Body of pancreas (tissue), 4 donors: ENCODE results near the gene SMIM41. TPM values are rescaled to one million over a fixed set of nuclear protein-coding genes. Genes with fewer than 3 reads are reported as not detected.
A peak's percentile ranks its signal among the peaks of the same experiment; 100 is the strongest.

Experiments
- ATAC-seq: fragments of 150-250 bp; one replicate; pipeline ENCODE4 v1.9.1; 2016
- DNase-seq, 4 donors: peaks; one replicate each; pipeline ENCODE4 v3.0.0-alpha.2; 2019
- H3K27ac ChIP-seq, 4 donors: fragments of 200-600 bp; sonication (generic); 1 replicate in 3 of 4; 2 replicates in 1 of 4; pipeline versions ENCODE4 v1.5.1 to v1.6.1; 2016 to 2019; ENCODE audit warnings: mild to moderate bottlenecking in 1 of 4, mixed read lengths in 1 of 4, moderate library complexity in 1 of 4
- H3K27me3 ChIP-seq, 2 donors: fragments of 200-600 bp; sonication (generic); one replicate each; pipeline ENCODE4 v1.6.0; 2016; ENCODE audit warnings: mild to moderate bottlenecking in 1 of 2
- H3K36me3 ChIP-seq, 2 donors: fragments of 200-600 bp; sonication (generic); replicated peaks in 1 of 2; 2 replicates each; pipeline ENCODE4 v1.5.1; 2016; ENCODE audit warnings: low read depth in 2 of 2; ENCODE audit not compliant: insufficient read depth in 1 of 2
- H3K4me1 ChIP-seq: fragments of 200-600 bp; sonication (generic); one replicate; pipeline ENCODE4 v1.6.0; 2016
- H3K4me3 ChIP-seq, 2 donors: fragments of 200-600 bp; sonication (generic); 1 replicate in 1 of 2; 2 replicates in 1 of 2; pipeline ENCODE4 v1.5.1; 2016 to 2019
- H3K9me3 ChIP-seq, 3 donors: fragments of 200-600 bp; sonication (generic); 1 replicate in 2 of 3; 2 replicates in 1 of 3; pipeline ENCODE4 v1.5.1; 2016
- CTCF ChIP-seq, 7 experiments: fragments of 450-650 bp in 4 of 7; fragments of 200-600 bp in 3 of 7; sonication (generic) in 3 of 7; IDR thresholded peaks; one replicate each; pipeline ENCODE4 v1.5.1; 2016 to 2019; ENCODE audit warnings: antibody characterized with exemption in 7 of 7
- POLR2A ChIP-seq, 3 donors: fragments of 450-650 bp; IDR thresholded peaks; one replicate each; pipeline ENCODE4 v1.6.1; 2016; ENCODE audit warnings: antibody characterized with exemption in 3 of 3, mild to moderate bottlenecking in 2 of 3
- WGBS, 2 donors: methylation state at CpG; one replicate each; pipeline ENCODE4 v1.1.5; 2017; 5-methylcytosine and 5-hydroxymethylcytosine counted together
- intact Hi-C: fragments of 100-400 bp; cut with DNase I; formaldehyde crosslinking; loops from one replicate; pipeline ENCODE4 v1.15.1; 2023
- total RNA-seq, 2 donors: library from RNA; depleted of rRNA; stranded (reverse); fragments of >200 nt; gene quantifications; one replicate each; pipeline ENCODE4 v1.1.0, GENCODE V29; 2016

The SMIM41 gene
- total RNA-seq, 2 donors from 2014 or later = 0.26 to 0.66 TPM

DNA sequence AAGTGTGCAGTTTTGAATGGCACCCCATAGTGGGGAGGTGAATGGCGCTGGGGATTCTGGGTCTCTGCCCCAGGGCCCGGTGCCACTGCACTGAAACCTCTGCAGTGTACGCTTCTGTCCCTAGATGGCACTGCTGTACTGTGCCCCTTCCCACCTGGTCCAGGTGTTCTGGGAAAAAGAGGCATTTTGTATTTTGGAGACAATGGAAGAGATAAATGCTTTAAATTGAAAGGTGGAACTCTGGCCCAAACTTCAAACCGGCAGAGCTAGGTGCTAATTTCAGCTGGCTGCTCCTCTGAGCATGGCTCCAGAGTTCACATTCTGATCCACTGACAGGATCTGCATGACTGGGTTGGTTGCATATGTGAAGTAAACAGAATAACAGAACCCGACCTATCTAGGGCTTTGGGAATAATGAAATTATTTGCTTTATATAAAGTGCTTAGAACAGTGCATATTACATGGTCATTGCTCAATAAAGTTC is 60.1 kb downstream of the SMIM41 start:
- Histone ChIP-seq H3K9me3 (no peaks in the 10 kb centered on the region), H3K27ac (no peak overlapping the region), H3K4me1 (no peaks in the 10 kb centered on the region), H3K4me3 (no peak overlapping the region), H3K27me3 (no peaks in the 10 kb centered on the region), H3K36me3 (no peaks in the 10 kb centered on the region)
- 0 to 5% methylated on average over 5 of the region's 5 CpGs for WGBS, 2 donors
- intact Hi-C loops = no loop called here
- DNase-seq = peak; percentile 62 to 81 (median 71)
- TF ChIP-seq POLR2A (IDR thresholded peaks at IDR 0.05) = no peak
- peak; percentile 66 to 86 (median 78) for TF ChIP-seq CTCF (IDR thresholded peaks at IDR 0.05)
- peak; percentile 90 for ATAC-seq

DNA sequence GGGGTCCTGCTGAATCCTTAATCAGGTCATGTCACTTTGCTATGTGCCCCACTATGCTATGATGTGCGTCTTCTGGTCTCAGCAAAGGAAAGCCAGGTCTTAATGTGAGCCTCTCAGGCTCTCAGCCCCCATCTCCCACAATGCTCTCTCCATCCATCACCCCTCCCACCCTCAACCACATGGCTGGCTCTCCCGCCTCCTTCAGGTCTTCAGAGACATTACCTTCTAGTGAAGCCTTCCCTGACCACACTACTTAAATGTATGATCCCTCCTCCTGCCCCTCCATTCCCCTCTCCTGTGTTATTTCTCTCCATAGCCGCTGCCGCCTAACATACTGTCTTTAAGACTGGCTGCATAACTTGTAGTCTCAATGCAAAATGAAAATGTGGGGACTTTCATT is 61.8 kb downstream of the SMIM41 start:
- TF ChIP-seq CTCF (IDR thresholded peaks at IDR 0.05) (no peak), POLR2A (IDR thresholded peaks at IDR 0.05) (no peak)
- WGBS, 2 donors = 81 to 93% methylated on average over 4 of the region's 4 CpGs
- Histone ChIP-seq H3K9me3 (no peaks in the 10 kb centered on the region), H3K27ac (no peak overlapping the region), H3K36me3 (no peaks in the 10 kb centered on the region), H3K4me3 (no peak overlapping the region), H3K27me3 (no peaks in the 10 kb centered on the region), H3K4me1 (no peaks in the 10 kb centered on the region)
- ATAC-seq = no peak
- no peak for DNase-seq
- intact Hi-C loops = no loop called here

GRCh38 chr12:52141875-52142274 is 62.4 kb downstream of the SMIM41 start:
- ATAC-seq (no peak), DNase-seq (no peak)
- WGBS, 2 donors = 73% methylated on average over 7 to 8 of the region's 8 CpGs
- Histone ChIP-seq H3K4me3 (no peak overlapping the region), H3K36me3 (no peaks in the 10 kb centered on the region), H3K9me3 (no peaks in the 10 kb centered on the region), H3K27ac (no peak overlapping the region), H3K27me3 (no peaks in the 10 kb centered on the region), H3K4me1 (peaks cover 5% of the 10 kb centered on the region)
- intact Hi-C loops = no loop called here
- TF ChIP-seq CTCF (IDR thresholded peaks at IDR 0.05) (no peak), POLR2A (IDR thresholded peaks at IDR 0.05) (no peak)

GRCh38 chr12:52142431-52142830 is 62.9 kb downstream of the SMIM41 start:
- Histone ChIP-seq H3K4me1 (peaks cover 11% of the 10 kb centered on the region), H3K4me3 (no peak overlapping the region), H3K27ac (no peak overlapping the region), H3K9me3 (no peaks in the 10 kb centered on the region), H3K27me3 (no peaks in the 10 kb centered on the region), H3K36me3 (no peaks in the 10 kb centered on the region)
- intact Hi-C loops = no loop called here
- TF ChIP-seq POLR2A (IDR thresholded peaks at IDR 0.05) (no peak), CTCF (IDR thresholded peaks at IDR 0.05) (no peak)
- WGBS, 2 donors = 78 to 96% methylated on average over 5 of the region's 5 CpGs
- ATAC-seq (no peak), DNase-seq (no peak)

GRCh38 chr12:52144512-52145227 is 65.2 kb downstream of the SMIM41 start:
- intact Hi-C loops = no loop called here
- peaks cover 30% of the 10 kb centered on the region for H3K4me1 ChIP-seq
- H3K36me3 ChIP-seq = no peaks in the 10 kb centered on the region
- H3K27ac ChIP-seq = no peak overlapping the region
- no peak overlapping the region for H3K4me3 ChIP-seq
- ATAC-seq (no peak), DNase-seq (no peak)
- H3K27me3 ChIP-seq = no peaks in the 10 kb centered on the region
- TF ChIP-seq CTCF (IDR thresholded peaks at IDR 0.05) (no peak), POLR2A (IDR thresholded peaks at IDR 0.05) (no peak)
- H3K9me3 ChIP-seq = no peaks in the 10 kb centered on the region
- WGBS, 2 donors = 77 to 88% methylated on average over 13 to 16 of the region's 16 CpGs
